Epithelial cell of proximal tubule (primary cell): ENCODE measurements around the gene DLG1. TPM values are rescaled to one million over a fixed set of nuclear protein-coding genes. Genes with fewer than 3 reads are reported as not detected.
A peak's percentile ranks its signal among the peaks of the same experiment; 100 is the strongest.

ENCODE experiments used
- DNase-seq: peaks from one replicate; pipeline ENCODE4 v3.0.0-alpha.2; 2011; ENCODE audit warnings: low read depth
- H3K4me3 ChIP-seq: 2 replicates; pipeline ENCODE4 v1.5.1; 2011; ENCODE audit warnings: low read depth, mild to moderate bottlenecking, low read length
- CTCF ChIP-seq: conservative IDR thresholded peaks from 2 replicates; pipeline ENCODE4 v1.5.1; 2012; ENCODE audit warnings: low read depth, mild to moderate bottlenecking, low read length
- total RNA-seq: library from RNA; depleted of rRNA; stranded (reverse); fragments of >200 nt; gene quantifications from 2 replicates; pipeline ENCODE4 v1.2.3, GENCODE V29; 2015

Gene DLG1
- total RNA-seq, 1 donor from 2014 or later, result 67.6 TPM

GRCh38 chr3:197231321-197231720 is 67.1 kb downstream of the DLG1 start:
- H3K4me3 ChIP-seq, result no peak overlapping the region
- DNase-seq, result no peak
- no peak for TF ChIP-seq CTCF

DNA sequence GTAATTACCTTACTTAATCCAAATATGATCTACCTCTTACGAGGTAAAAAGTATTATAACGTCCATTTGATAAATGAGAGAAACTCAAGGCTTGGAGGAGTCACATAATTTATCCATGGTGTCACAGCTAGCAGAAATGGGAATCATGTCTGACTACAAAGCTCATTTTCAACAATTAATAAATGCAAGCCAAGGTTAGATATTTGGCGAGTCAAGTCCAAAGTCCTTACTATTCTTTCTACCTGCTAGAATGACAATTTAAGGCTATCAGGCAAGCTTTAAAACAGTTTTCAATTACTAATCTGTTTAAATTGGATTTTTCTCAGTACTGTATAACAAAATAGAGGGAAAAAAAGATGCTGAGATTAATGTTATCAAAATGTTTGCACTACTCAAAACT is 68.6 kb downstream of the DLG1 start:
- DNase-seq, result no peak
- TF ChIP-seq CTCF, result no peak
- H3K4me3 ChIP-seq, result no peak overlapping the region

- no peak overlapping the region for H3K4me3 ChIP-seq
- no peak for DNase-seq
- no peak for TF ChIP-seq CTCF
Observed at GRCh38 chr3:197229178-197229577, 69.2 kb downstream of the DLG1 start.

DNA sequence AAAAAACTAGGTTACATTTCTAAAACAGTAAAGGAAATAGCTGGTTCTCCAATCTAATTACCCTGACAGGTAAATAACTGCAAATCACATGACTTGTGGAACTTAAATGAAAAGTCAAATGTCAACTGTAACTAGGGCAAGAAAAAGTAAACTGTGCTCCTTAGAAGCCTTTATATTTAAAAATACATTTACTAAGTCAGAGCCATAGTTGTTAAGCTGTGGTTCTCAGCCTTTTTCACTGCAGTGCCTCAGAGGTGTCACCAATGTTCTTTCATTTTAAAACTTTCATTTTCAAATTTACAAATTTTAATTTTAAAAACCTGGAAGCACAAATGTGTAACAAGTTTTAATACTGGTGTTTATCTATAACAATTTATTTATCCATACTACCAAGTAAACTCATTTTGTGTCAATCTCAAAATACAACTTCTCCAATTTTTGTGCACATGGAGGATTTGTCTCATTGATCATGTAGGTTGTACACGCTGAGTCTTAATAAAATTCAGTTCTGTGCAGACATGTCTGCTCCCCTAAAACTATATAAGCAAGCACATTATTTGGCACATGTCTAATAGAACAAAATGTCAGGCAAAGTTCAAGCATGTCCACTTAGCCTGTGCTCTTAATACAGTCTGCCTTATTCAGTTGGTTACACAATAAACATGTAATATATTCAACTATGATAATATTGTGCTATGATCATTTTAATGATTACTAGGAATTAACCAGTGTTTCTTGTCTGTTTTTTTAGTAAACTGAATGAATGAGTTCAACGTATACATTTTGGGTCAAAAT is 70.4 kb downstream of the DLG1 start:
- TF ChIP-seq CTCF, result no peak
- H3K4me3 ChIP-seq, result no peak overlapping the region

DNA sequence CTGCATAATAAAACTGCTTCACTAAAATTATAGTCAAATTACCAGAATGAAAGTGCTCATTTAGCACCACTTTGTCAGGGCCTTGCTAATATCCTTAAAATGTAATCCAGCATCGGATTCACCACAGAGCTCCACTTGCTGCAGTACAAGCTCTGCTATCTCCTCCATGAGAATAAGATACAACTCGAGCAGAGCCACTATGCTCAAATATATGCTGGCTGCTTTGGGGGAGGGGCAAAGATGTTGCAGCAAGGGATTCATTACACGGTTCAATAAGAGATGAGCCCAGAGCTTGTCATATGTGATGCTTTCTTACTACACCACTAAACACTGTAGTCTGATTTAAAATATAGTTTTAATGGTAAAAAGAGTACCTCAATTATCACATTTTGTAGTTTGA is 72.2 kb downstream of the DLG1 start:
- TF ChIP-seq CTCF, result no peak
- no peak for DNase-seq
- H3K4me3 ChIP-seq, result no peak overlapping the region

More for the DNA sequence above, 70.4 kb downstream of the DLG1 start:
- DNase-seq, result no peak

GRCh38 chr3:197225579-197225978 is 72.8 kb downstream of the DLG1 start:
- no peak overlapping the region for H3K4me3 ChIP-seq
- DNase-seq, result no peak
- no peak for TF ChIP-seq CTCF

GRCh38 chr3:197224034-197224444 is 74.4 kb downstream of the DLG1 start:
- peak; percentile 66 for TF ChIP-seq CTCF
- H3K4me3 ChIP-seq, result no peak overlapping the region
- DNase-seq, result no peak
